Measurements from ENCODE around the gene DDX43.

DNA sequence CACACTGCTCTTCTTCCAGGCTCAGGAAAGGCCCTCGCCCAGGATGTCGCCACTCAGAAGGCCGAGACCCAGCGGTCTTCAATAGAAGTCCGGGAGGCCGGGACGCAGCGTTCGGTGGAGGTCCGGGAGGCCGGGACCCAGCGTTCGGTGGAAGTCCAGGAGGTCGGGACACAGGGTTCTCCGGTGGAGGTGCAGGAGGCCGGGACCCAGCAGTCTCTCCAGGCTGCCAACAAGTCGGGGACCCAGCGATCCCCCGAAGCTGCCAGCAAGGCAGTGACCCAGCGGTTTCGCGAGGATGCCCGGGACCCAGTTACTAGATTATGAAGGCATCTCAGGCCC, 31.1 kb upstream of the DDX43 start:
- TF ChIP-seq MAFK (IDR thresholded peaks at IDR 0.05; ENCODE audit: low read depth, low read length), result no peak
- TF ChIP-seq, protein P1, sequence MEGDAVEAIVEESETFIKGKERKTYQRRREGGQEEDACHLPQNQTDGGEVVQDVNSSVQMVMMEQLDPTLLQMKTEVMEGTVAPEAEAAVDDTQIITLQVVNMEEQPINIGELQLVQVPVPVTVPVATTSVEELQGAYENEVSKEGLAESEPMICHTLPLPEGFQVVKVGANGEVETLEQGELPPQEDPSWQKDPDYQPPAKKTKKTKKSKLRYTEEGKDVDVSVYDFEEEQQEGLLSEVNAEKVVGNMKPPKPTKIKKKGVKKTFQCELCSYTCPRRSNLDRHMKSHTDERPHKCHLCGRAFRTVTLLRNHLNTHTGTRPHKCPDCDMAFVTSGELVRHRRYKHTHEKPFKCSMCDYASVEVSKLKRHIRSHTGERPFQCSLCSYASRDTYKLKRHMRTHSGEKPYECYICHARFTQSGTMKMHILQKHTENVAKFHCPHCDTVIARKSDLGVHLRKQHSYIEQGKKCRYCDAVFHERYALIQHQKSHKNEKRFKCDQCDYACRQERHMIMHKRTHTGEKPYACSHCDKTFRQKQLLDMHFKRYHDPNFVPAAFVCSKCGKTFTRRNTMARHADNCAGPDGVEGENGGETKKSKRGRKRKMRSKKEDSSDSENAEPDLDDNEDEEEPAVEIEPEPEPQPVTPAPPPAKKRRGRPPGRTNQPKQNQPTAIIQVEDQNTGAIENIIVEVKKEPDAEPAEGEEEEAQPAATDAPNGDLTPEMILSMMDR (conservative IDR thresholded peaks at IDR 0.05; ENCODE audit: low read depth, low read length), result no peak
- TF ChIP-seq POLR2A (IDR thresholded peaks at IDR 0.05; ENCODE audit: low read depth, low read length), result no peak
- no peak for TF ChIP-seq RAD21 (IDR thresholded peaks at IDR 0.05; ENCODE audit: low read length)
- TF ChIP-seq MXI1 (IDR thresholded peaks at IDR 0.05; ENCODE audit: borderline replicate concordance, low read depth, low read length), result no peak
- TF ChIP-seq MAZ (IDR thresholded peaks at IDR 0.05; ENCODE audit: borderline replicate concordance, low read depth, low read length), result no peak
- TF ChIP-seq CEBPB (IDR thresholded peaks at IDR 0.05; ENCODE audit: low read depth, low read length), result no peak
- TF ChIP-seq SMC3 (IDR thresholded peaks at IDR 0.05; ENCODE audit: low read depth, low read length), result no peak

Data from IMR-90 (cell line).